K562 (cell line): ENCODE results near the gene SYNPR.

Experiments used
- CBX8 ChIP-seq: fragments of 200-600 bp; sonication (generic); IDR thresholded peaks from 2 replicates; pipeline ENCODE4 v1.6.1; 2012; ENCODE audit warnings: borderline replicate concordance, mixed run types, low read depth, mild to moderate bottlenecking, moderate library complexity, mixed read lengths, low read length, control low read depth, inconsistent platforms; ENCODE audit not compliant: poor library complexity, severe bottlenecking; ENCODE audit errors: extremely low read depth
- TAF1 ChIP-seq: IDR thresholded peaks from 2 replicates; pipeline ENCODE4 v1.6.1; 2011; ENCODE audit warnings: mild to moderate bottlenecking, low read length, moderate library complexity; ENCODE audit not compliant: insufficient read depth, control insufficient read depth, severe bottlenecking; ENCODE audit errors: extremely low read depth
- TARDBP ChIP-seq: fragments of 450-650 bp; IDR thresholded peaks from 2 replicates; pipeline ENCODE4 v1.6.1; 2016
- TBL1XR1 ChIP-seq, 2 experiments: IDR thresholded peaks; 2 replicates each; pipeline ENCODE4 v1.6.1; 2012; ENCODE audit warnings: improper control_type of control experiment in 2 of 2, low read length in 2 of 2, mild to moderate bottlenecking in 1 of 2
- ZFX ChIP-seq: sonication (generic); formaldehyde crosslinking; IDR thresholded peaks from 2 replicates; pipeline ENCODE4 v1.8.0; 2022; ENCODE audit warnings: mild to moderate bottlenecking, missing genetic modification reagents, moderate library complexity

DNA sequence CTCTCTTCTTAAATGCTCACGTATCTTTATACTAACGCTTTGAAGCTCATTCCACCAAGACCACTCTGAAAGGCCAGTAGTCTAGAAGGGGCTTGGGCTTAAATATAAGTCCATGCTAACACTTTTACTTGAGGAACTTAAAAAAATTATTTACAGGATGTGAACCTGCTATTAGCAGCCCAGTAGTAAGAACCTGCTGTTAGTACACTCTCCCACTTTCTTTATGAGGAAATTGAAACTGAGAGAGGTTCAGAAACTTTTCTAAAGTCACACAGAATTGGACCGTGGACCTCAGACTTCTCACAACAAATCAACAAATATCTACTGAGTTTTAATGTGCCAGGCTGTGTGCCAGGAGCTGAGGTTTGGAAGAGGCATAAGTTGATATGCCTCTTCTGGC, 53.4 kb downstream of the SYNPR start:
- no peak for TF ChIP-seq CBX8
- no peak for TF ChIP-seq TAF1
- no peak for TF ChIP-seq TBL1XR1 (IDR thresholded peaks at IDR 0.05; ENCODE audit: low read length in 2 of 2)
- TF ChIP-seq ZFX (CRISPR knock-in tag) = no peak
- TF ChIP-seq TARDBP = no peak
